DMS153 (cell line): ENCODE results near the gene MOSPD3.
"Not testable (repeated sequence)": the region's sequence is repeated elsewhere in the genome, so short reads cannot be mapped to it uniquely, and the experiment has no call there.

ENCODE experiments used
- DNase-seq: peaks from one replicate; lab custom pipeline; 2025; lab: John Stamatoyannopoulos, UW

Gene MOSPD3

DNA sequence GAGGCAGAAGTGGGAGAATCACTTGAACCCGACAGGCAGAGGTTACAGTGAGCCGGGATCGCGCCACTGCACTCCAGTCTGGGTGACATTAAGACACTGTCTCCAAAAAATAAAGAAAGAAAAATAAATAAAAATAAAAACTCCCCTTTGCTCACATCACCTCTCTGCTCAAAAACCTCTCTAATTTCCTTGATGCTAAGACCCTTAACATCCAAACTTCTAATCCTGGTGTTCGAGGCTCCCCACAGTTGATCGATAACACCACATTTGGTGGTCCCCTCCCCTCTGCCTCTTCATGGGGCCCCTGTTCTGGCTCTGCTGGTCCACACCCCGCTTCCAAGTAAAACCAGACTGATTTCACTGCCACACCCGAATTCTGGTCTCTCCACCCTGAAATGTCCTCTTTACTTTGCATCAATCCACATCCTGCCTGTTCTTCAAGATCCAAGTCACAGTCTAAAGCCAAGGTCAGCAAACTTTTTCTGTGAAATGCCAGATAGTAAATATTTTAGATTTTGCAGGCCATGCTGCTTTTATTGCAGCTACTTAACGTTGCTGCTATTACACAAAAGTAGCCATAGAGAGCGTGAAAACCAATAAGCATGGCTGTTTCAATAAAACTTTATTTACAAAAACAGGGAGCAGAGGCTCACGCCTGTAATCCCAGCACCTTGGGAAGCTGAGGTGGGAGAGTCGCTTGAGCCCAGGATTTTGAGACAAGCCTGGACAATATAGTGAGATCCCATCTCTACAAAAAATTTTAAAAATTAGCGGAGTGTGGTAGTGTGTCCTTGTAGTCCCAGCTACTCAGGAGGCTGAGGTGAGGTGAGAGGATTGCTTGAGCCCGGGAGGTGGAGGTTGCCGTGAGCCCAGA is 11.8 kb downstream of the MOSPD3 start:
- DNase-seq = no peak

DNA sequence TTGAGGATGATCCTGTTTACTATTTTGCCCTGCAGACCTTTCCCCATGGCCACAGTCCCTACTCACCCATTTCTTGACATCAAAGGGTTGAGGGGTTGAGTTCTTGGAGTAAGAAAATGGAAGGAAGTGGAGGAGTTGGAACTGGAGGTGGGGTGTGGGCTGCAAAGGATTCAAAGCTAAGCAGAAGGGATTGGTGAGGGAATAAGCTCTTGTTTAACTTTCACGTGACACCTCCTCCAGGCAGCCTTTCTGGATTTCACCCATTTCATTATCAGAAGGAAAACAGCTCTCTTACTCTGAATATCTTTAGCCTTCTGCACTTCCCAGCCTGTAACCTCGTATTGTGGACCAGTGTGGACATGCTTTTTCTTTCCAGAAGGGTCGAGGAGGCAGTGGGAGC is 13.7 kb downstream of the MOSPD3 start:
- DNase-seq = no peak

DNA sequence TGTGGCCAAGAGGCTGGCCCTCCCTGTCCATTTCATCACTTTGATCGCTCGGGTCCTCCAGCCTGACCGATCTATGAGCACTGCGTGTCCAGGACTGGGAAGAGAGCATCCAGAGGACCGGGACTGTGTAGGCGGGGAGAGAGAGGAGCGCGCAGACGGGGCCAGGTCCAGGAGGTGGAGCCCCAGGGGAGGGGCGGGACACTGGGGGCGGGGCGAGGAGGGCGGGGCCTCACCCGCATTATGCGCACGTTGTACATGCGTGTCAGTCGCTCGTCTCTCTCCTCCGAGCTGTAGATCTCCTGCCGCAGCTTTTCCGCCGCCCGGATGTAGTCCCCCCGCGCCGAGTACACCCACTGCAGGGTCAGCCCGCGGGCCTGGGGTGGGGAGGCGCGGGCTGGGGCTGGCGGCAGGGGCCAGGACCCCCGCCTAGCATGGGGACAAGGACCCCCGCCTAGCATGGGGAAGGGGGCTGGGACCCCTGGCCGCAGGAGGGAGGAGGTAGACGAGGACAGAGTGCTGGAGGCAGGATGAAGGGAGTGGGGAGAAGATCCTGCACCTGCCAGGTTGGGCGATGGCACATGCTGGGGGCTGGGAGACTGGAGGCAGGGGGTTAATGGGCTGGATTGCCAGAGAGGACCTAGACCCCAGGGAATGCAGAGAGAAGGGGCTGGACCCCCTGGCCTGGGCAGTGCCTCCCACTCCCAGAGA is 14.3 kb downstream of the MOSPD3 start:
- peak; percentile 75 for DNase-seq

DNA sequence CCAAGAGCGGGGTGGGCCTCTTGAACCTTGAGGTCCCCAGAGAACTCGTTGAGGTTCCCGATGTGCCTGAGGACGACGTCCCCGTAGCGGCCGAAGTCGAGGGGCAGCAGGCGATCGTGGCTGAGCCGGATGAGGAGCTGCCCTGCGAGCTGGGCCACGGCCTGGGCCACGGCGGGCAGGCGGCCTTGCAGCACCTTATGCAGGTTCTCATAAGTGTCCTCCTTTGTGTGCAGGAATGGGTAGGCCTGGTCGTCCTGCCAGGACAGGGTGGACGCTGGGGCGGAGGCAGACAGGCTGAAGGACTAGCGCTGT is 14.9 kb downstream of the MOSPD3 start:
- no peak for DNase-seq

DNA sequence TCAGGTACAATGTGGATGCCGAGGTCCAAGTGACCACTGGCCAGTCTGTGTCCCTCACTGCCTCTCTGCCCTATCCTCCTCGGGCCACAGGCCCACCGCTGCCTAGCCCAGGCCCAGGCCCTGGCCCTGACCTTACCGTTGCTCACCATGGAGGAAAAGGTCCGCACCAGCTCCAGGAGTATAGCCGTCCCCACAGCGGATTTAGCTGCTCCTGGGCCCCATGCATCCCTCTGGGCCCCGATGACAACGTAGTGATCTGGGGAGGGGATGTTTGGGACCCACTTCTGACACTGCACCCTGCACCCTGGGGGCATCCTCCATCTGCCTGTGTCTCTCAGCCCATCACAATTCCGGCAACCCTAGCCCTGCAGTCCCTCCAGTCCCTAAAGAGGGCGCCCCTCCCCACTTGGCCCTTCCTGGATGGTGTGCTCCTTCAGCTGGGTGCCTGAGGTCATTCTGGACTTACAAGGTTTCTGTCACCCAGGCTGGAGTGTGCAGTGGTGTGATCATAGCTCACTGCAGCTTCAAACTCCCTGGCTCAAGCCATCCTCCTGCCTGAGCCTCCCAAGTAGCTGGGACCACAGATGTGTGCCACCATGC is 16.9 kb downstream of the MOSPD3 start:
- no peak for DNase-seq

DNA sequence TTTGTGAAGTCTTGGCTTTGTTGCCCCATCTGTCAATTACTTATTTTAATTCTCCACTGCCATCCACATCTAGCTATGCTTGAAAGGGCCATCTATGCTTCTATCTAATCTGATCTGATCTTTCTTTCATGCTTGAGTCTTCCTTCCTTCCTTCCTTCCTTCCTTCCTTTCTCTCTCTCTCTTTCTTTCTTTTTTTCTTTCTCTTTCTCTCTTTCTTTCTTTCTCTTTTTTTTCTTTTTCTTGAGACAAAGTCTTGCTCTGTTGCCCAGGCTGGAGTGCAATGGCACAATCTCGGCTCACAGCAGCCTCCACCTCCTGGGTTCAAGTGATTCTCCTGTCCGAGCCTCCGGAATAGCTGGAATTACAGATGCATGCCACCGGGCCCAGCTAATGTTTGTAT is 17.7 kb downstream of the MOSPD3 start:
- DNase-seq = no peak

DNA sequence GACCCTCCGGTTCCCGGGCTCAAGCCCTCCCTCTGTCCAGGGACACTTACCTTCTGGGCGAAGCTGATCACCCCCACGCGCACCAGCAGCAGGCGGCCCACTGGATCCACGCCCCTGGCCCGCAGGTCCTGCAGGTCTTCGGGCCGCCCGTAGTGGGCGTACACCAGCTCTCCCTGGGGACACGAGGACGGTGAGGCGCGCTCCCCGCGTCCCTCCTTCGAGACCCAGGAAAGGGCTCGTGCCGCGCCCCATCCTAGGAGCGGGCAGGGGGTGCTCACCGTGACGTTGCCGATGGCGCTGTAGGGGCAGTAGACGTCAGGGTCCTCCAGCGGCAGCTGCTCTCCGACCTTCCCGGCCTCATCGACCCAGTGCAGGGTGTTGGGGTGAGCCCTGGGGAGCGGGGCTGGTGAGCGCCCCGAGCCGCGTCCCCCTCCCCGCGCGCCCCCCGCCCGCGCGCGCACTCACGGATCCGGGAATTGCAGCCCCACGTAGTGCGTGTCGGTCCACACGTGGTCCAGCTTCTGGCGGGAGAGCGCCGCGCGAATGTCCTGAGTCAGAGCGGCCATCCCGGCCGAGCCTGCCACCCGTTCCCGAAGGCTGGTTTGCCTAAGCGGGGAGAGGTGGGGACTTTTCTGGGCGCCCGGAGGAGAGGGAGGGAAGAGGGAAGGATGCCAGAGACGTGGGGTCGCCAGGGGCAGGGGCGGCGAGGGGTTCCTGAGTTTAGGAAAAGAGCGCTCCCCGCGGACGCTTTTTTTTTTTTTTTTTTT is 20.8 kb downstream of the MOSPD3 start:
- DNase-seq = peak; percentile 39

DNA sequence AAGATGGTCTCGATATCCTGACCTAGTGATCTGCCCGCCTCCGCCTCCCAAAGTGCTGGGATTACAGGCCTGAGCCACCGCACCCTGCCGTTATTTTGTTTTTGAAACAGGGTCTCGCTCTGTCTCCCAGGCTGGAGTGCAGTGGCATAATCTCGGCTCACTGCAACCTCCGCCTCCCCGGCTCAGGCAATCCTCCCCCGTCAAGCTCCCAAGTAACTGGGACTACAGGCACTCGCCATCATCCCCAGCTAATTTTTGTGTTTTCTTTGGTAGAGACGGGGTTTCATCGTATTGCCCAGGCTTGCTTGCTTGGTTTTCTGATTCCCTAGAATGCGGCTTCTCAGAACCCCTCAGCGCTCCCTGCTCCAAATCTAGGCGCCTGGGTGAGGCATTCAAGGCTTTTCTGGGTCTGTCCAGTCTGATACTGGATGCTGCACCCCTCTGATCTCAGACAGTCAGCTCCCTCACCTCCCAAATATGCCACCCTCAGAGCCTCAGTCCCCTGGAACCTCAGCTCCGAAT is 27.7 kb downstream of the MOSPD3 start:
- DNase-seq = no peak

DNA sequence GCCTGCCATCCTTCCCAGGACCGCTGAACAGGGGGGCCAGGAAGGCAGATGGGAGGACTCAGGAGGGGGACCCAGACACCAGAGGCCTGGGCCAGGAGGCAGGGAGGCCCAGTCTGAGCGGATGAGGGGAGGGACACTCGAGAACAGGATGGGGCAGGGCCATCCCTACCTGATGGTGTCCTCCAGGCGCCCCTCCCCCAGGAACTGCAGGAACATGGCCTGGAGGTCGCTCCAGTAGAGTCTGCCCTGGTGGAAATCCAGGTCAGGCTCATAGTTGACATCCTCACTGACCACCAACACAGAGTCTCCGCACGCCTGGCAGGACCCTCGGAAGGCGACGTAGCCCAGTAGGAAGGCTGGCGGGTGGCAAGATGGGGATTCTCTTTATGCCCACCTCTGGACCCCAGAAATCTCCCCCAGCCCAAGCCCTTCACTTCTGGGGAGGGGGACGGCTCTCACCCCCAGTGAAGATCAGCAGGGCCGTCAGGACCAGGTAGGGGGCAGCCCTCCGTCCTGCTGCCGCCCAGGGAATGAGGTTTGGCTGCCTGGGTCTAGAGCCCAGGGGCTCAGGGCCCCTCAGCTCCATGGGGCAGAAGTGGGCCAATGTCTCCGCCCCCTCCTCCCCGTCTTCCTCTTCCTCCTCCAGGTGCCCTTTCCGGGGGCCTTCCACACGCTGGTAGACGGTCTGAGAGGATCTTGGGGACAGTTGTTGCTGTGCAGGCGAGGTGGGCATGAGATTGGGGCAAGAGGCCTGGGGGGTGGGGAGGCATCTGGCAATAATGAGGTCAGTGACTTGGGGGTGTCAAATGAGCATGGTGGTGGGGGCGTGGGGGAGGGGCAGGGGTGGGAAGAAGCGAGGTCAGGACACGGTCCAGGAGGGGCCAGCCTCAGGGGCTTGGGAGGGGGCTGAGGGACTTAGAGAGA is 28.4 kb downstream of the MOSPD3 start:
- no peak for DNase-seq

DNA sequence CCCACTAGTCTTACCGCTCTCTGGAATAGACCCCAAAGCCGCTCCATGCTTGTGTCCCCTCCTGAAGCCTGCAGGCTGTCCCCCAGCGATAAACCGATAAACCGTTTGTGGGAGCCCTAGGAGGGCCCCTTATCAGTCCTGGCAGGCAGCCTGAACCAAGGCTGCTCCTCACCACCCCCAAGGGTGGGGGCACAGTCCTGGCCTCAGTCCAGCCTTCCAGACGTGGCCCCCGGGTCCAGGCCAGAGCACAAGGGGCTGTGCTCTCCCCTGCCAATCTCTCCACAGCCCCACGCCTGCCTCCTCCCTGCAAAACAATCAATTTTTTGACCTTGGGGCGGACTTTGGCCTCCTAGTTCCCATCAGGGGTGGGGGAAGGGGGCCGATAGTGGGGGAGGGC is 29.1 kb downstream of the MOSPD3 start, which contains the start of gene TFR2:
Gene TFR2, minus strand, starts transcription at position 90 of the 397 bp plus-strand sequence. Its CDS starts 43 bp downstream, at position 47.
- DNase-seq = no peak

DNA sequence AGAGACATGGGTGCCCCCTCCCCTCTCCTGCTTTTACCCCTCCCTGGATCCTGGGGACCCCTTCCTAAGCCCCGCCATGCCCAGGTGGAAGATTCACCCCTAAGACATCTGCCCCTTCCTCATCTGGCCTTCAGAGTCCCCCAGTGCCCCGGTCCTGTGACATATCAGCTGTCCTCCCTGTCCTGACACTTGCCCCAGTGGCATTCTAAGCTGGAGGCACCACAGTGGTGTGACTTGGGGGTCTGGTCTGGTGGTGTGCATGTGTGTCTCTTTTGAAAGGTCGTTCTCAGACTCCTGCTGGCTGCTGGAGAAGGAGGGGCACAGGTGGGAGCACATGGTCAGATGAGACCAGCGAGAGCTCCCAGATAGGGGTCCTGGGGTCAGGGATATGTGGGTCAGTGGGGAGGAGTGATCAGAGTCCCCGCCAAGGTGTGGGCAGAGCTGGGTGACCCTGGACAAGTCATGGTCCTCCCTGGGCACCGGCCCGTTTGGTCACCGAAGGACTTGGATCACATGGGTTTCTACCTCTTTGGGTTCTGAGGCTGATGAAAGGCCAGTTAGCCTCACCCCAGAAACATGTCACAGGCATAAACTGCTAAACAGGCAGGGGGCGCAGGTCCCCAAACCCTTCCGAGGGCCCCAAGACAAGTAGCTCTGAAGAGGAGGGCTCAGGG is 29.7 kb downstream of the MOSPD3 start:
- no peak for DNase-seq

DNA sequence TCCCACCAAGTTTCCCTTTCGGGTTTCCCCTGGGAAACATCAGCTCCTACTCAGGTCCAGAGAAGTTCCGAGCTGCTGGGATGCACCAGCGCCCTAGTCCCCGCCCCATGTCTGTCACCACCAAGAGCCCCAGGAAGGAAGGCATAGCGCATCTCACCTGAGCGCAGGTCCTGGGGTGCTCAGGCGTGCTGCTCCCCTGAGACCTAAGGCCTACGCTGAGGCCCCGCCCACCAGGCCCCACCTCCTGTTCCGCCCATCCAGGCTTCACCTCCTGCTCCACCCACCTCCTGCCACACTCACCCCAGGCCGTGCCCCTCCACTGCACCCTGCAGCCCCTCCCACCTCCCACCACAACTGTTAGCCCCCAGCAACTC is 30.2 kb downstream of the MOSPD3 start:
- no peak for DNase-seq

DNA sequence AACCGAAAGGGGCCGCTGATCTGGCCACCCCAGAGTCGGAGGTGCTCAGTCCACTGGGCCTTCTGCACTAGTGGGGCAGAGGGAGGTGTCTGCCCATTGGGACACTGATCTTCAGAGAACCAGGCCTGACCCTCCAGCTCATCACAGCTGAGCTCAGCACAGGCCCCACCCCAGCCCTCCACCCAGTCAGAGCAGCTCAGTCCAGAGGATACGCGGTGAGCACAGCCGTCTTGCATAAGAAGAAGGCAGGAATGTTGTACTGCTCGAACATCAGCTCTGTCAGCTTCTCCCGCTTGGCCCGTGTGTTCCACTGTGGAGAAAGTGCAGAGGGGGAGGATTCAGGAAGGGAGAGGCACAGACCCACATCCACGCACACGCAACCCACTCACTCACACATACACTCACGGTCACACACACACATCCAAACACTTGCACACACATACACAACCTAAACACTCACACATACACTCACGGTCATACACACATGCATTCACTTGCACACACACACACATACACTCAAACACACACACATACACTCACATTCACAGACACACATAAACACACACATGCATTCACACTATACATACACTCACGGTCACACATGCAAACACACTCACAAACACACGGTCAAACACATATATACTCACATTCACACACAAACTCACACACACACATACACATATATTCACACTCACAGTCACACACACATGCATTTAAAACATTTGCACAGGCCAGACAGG is 37.7 kb downstream of the MOSPD3 start:
- no peak for DNase-seq

DNA sequence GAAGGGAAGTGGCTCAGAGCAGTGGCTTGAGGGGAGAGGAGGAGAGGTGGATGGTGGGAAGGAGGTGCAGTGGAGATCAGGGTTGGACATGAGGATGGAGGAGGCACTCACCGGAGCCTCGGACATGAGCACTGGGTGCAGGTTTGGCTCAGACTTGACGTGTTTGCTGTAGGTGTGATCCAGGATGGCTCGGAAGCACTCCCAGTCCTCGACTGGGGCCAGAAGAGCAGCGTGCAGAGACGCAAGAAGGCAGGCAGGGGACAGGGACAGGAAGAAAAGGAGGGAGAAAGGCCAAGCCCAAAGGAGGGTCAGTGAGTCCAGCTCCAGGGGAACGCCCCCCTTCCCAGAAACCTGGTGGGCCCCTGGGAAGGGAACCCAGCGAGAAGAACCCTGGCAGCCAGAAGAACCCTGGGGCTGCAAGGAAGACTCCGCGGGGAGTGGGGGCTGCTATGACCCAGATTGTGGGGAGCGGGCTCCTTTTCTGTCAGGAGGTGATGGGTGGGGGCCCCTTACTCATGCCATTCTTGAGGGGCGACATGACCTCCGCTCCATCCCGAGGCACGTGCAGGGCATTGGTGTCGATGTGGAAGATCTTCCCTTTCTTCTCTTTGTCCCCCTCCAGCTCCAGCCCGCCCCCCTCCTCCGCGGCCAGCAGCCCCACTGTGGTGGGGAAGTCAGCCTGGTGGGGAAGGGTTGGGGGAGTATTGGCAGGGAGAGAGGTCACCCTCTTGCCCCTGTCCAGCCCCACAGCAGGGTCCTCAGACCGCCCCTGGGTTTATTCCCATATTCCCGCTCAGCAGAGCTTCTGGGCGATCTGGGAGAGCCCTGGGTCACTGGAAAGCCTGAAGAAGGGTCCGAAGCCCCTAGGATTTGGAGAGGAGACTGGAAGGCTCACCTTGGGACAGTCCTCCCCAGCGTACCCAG is 42.8 kb downstream of the MOSPD3 start:
- DNase-seq = no peak

DNA sequence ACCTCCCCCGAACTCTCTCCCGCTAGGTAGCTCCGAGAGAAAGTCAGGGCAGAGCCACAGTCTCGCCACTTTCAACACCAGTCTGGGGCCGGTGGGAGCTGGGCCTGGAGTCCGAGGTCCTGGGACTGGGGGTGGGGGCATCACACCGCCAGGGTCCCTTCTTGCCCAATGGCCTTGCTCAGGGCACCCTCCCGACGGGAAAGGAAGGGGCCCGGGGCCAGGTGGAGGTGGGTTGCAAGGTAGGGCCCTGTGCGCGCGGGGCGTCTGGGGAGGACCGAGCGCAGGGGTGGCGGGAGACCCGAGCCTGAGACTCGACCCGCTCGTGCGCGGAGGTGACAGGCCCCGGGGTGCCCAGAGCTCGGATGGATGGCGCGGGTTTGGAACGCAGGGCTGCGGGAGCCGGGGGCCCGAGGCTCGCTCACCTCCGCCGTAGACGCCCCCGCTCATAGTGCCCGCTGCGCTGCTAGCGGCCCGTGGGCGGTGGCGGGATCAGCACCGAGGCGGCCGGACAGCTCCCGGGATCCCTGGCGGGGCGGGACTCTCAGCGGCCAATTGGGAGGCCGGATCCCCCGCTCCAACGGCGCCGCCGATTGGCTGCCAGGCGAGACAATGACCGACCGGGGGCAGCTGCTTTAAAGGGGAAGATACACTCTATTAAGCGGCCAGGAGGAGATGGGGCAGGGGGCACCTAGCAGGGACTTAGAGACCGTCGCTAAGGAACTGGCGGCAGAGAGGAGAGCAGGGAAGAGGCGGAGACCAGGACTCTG is 43.8 kb downstream of the MOSPD3 start, which contains the start of gene ACTL6B:
Gene ACTL6B, minus strand, starts transcription at position 541 of the 767 bp plus-strand sequence. Its CDS starts 94 bp downstream, at position 447.
- DNase-seq = peak; percentile 47

DNA sequence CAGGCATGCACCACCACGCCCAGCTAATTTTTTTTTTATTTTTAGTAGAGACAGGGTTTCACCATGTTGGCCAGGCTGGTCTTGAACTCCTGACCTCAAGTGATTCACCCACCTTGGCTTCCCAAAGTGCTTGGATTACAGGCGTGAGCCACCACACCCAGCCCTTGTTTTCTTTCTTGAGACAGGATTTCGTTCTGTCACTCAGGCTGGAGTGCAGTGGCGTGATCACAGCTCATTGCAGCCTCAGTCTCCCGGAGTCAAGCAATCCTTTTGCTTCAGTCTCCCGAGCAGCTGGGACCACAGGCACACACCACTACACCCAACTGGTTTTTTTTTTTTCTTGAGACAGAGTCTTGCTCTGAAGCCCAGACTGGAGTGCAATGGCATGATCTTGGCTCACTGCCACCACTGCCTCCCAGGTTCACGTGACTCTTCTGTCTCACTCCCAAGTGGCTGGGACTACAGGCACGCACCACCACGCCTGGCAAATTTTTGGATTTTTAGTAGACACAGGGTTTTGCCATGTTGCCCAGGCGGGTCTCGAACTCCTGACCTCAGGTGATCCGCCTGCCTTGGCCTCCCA is 49.9 kb downstream of the MOSPD3 start:
- DNase-seq = not testable (repeated sequence)
